Hematopoietic multipotent progenitor cell treated with erythropoietin and hydrocortisone succinate and interleukin-3 and kit ligand, for 6 days (in vitro differentiated cells): ENCODE data around the gene ZNF521.

Experiments
- DNase-seq: peaks from one replicate; pipeline ENCODE4 v3.0.0-alpha.2; 2015

ZNF521 gene

DNA sequence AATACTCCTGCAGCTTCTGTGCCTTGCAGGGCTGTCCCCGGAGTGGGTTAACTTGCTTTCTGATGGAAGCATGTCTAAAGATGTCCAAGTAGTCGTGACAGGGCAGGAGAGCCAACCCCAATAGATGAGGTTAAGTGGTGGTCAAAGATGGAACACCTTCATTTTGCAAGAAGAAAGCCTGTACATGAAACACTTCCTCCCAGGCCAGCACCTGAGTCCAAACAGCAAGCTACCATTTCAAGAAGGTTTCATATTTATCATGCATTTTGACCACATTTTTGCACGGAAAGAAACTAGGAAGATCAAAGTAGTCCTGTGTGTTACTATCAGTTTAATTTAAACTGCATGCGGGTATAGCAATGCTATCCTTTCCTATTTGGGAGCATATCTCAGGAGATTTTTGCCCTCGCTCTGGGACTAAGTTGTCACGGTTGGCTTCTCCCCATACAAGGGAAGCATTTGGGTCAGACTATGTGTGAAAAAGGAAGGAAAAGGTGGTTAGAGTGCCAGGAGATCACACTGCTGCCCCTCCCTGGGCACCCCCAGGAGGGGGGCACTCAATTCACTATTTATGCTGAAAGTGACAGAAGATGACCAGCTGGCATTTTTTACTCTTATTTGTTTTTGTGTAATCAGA lies 187.6 kb downstream of the ZNF521 start:
- no peak for DNase-seq

- no peak for DNase-seq
Measured at GRCh38 chr18:25153426-25153825, 198.5 kb downstream of the ZNF521 start.

GRCh38 chr18:25147877-25148488 lies 204.0 kb downstream of the ZNF521 start:
- DNase-seq: no peak

- DNase-seq: no peak
Measured at GRCh38 chr18:25146512-25146910, 205.5 kb downstream of the ZNF521 start.

DNA sequence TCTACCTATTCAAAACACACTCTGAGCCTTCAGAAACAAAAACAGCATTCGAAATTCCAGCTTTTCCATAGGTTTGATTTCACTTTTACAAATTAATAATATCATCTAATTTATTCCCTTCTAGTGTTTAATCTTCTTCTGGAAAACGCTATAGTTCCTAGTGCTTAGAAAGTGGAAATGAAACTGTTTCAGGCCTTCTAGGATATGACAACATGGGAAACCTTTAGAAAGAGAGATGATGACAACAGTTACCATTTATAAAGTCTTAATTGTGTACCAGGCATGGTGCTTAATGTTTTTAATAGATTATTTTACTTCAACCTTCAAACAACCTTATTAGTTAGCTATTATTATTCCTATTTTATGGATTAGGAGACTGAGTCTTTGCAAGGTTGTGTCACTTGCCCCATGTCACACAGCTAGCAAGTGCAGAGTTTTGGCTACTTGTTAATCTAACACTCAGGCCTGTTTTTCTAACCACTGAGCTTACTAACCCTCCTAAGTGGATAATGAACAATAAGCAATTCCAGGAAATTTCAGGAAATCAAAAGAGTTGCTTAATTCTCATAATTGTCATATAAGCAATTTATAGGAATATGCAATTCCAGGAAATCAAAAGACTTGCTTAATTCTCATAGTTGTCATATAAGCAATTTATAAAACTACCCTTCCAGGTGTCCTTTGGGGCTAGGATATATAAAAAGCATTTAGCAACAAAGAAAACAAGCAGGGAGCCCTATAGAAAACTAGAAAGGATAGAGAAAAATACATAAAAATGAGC lies 206.0 kb downstream of the ZNF521 start:
- DNase-seq: no peak

GRCh38 chr18:25144820-25145219 lies 207.1 kb downstream of the ZNF521 start:
- no peak for DNase-seq

DNA sequence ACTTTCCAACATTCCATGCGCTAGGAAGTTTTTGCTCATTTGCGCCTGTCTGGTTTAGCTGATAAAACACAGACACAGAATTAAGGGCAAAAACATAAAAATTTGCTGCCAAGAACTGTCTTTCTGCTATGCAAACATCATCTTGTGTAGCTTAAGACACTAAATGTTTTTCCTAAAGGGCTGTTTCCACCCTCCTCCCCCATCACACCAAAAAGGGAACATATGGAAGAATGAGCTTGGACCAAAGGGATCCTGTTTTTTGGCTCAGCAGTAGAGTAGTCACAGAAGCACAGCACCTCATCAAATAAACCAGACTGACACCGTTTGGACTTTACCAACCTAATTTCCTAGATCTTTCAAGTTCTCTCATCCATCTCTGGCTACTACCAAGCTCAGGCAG lies 210.1 kb downstream of the ZNF521 start:
- DNase-seq: no peak

GRCh38 chr18:25141399-25141798 lies 210.6 kb downstream of the ZNF521 start:
- DNase-seq: no peak

- no peak for DNase-seq
Measured at GRCh38 chr18:25140962-25141308, 211.0 kb downstream of the ZNF521 start.

DNA sequence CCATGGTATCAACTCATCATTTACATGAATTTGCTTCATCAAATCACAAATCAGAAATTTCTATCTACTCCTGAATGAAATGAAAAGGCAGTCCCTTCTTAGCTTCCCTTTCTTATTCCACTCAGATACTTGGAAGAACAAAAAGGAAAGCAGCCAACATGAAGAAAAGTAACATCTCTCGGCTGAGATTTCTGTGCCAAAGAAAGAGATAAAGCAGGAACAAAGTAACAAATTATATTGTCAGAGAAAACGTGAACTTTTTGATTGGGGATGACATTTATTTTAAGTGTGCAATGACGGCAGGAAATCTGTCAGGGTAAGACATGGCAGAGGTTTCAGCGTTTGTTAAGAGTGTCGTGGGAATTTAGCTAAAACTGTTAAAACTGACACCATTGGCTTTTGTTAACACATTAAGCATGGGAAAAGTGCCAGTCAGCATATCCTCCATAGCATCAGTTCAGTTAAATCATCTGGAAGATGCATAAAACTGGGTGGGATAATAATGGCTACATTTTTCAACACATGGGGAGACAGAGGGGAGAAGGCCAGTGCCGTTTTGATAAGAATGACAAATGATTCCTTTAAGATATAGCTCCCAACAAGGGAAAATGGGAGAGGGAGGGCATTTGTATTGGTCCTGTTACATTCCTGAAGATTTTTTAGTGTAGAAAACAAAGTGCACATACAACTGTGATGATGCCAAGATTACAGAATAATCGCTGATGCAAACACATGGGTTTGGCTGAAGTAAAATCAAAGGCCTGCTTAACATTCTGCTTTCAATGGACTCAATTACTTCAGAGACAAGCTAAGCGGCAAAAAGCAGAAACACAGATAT lies 211.6 kb downstream of the ZNF521 start:
- no peak for DNase-seq

DNA sequence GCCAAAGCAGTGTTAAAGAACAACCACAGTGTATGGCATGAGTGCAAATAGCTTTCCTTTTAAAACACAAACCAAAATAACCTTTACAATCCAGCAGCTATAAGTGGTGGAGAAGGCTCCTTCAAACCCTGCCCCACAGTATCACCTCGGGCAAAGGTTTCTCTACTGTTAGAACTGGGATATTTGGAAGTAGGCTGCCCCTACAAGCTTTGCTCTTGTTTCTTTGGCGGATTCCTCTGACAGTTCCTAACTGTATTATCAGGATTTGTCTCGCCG lies 214.8 kb downstream of the ZNF521 start:
- no peak for DNase-seq

- DNase-seq: no peak
Measured at GRCh38 chr18:25136416-25137196, 215.4 kb downstream of the ZNF521 start.

GRCh38 chr18:25134861-25135260 lies 217.1 kb downstream of the ZNF521 start:
- no peak for DNase-seq

GRCh38 chr18:25133879-25134278 lies 218.1 kb downstream of the ZNF521 start:
- DNase-seq: no peak

GRCh38 chr18:25132786-25133496 lies 219.0 kb downstream of the ZNF521 start:
- no peak for DNase-seq

DNA sequence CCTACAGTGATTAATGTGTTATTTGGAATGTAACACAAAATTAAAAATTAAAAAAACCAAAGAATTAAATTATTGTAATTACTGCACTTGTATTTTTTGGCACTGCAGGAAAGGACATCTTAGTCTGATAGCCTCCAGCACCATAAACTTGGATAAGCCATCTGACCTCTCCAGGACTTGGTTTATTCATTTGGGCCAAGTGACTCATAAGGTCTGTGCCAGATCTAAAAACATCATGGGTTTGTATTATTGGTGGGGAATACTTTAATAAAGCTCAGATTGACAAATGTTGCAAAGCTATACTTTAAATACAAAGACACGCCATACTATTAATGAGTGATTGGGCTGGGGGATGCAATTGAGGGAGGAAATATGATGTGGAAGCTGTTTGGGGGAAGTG lies 225.2 kb downstream of the ZNF521 start:
- no peak for DNase-seq

GRCh38 chr18:25125680-25126079 lies 226.3 kb downstream of the ZNF521 start:
- DNase-seq: no peak

GRCh38 chr18:25123438-25124232 lies 228.3 kb downstream of the ZNF521 start:
- DNase-seq: no peak

- DNase-seq: no peak
Measured at GRCh38 chr18:25121442-25121841, 230.5 kb downstream of the ZNF521 start.

- DNase-seq: peak; percentile 42
Measured at GRCh38 chr18:25113566-25113965, 238.4 kb downstream of the ZNF521 start.

GRCh38 chr18:25112821-25113434 lies 239.0 kb downstream of the ZNF521 start:
- no peak for DNase-seq
